SK-N-SH (cell line): ENCODE results near the gene D2HGDH. TPM values are rescaled to one million over a fixed set of nuclear protein-coding genes. Genes with fewer than 3 reads are reported as not detected.

Experiments
- CTCF ChIA-PET: fragments of 300-600, 350-600 bp; formaldehyde crosslinking; extraction: SDS; loops from one replicate; lab custom pipeline; 2021; lab: Yijun Ruan, JAX
- POLR2A ChIA-PET: fragments of 350-600 bp; sonication (Branson Sonifier 250); formaldehyde crosslinking; extraction: SDS; loops from one replicate; lab custom pipeline; 2020; ENCODE audit warnings: antibody characterized with exemption, inconsistent platforms; lab: Yijun Ruan, JAX
- DNase-seq: peaks from one replicate; pipeline ENCODE4 v3.0.0; 2012
- H2AFZ ChIP-seq: fragments of 200-600 bp; sonication (generic); 2 replicates; pipeline ENCODE4 v1.8.1; 2016; ENCODE audit warnings: antibody characterized with exemption, mild to moderate bottlenecking, low read depth
- H3F3A ChIP-seq: fragments of 200-600 bp; sonication (generic); replicated peaks from 2 replicates; pipeline ENCODE3; 2016; ENCODE audit warnings: antibody characterized with exemption, mild to moderate bottlenecking; ENCODE audit not compliant: insufficient read depth
- H3K27ac ChIP-seq, 2 experiments: fragments of 200-500 bp in 1 of 2; fragments of 200-600 bp in 1 of 2; sonication (Bioruptor generic) in 1 of 2; sonication (generic), shearing (Covaris generic) in 1 of 2; 2 replicates each; pipeline versions ENCODE4 v1.5.1 to v1.6.1; 2014 to 2016; ENCODE audit warnings: low read depth in 2 of 2, inconsistent platforms in 1 of 2, low read length in 1 of 2, mild to moderate bottlenecking in 1 of 2, mixed read lengths in 1 of 2
- H3K27me3 ChIP-seq: fragments of 200-600 bp; sonication (generic), shearing (Covaris generic); 2 replicates; pipeline ENCODE4 v1.6.1; 2016; ENCODE audit warnings: mixed run types; ENCODE audit not compliant: insufficient read depth
- H3K36me3 ChIP-seq, 2 experiments: fragments of 200-500 bp in 1 of 2; fragments of 200-600 bp in 1 of 2; sonication (Bioruptor generic) in 1 of 2; sonication (generic) in 1 of 2; replicated peaks in 1 of 2; 2 replicates each; pipeline versions ENCODE3 to v1.5.1; 2014 to 2016; ENCODE audit warnings: low read length in 1 of 2, mild to moderate bottlenecking in 1 of 2; ENCODE audit not compliant: insufficient read depth in 2 of 2, control insufficient read depth in 1 of 2
- H3K4me1 ChIP-seq, 2 experiments: fragments of 200-500 bp in 1 of 2; fragments of 200-600 bp in 1 of 2; sonication (Bioruptor generic) in 1 of 2; sonication (generic), shearing (Covaris generic) in 1 of 2; 2 replicates each; pipeline versions ENCODE4 v1.5.1 to v1.6.1; 2014 to 2016; ENCODE audit warnings: low read depth in 1 of 2, low read length in 1 of 2, mixed run types in 1 of 2; ENCODE audit not compliant: insufficient read depth in 2 of 2, control insufficient read depth in 1 of 2
- H3K4me2 ChIP-seq: fragments of 200-600 bp; sonication (generic), shearing (Covaris generic); 2 replicates; pipeline ENCODE4 v1.6.1; 2017; ENCODE audit warnings: mixed run types
- H3K4me3 ChIP-seq, 2 experiments: fragments of 200-500 bp in 1 of 2; fragments of 200-600 bp in 1 of 2; sonication (Bioruptor generic) in 1 of 2; sonication (generic), shearing (Covaris generic) in 1 of 2; 2 replicates each; pipeline versions ENCODE4 v1.5.1 to v1.8.1; 2014 to 2016; ENCODE audit warnings: low read depth in 2 of 2, inconsistent platforms in 1 of 2, low read length in 1 of 2, mild to moderate bottlenecking in 1 of 2, mixed read lengths in 1 of 2, moderate library complexity in 1 of 2
- H3K79me2 ChIP-seq: fragments of 200-600 bp; sonication (generic); 2 replicates; pipeline ENCODE4 v1.8.1; 2017; ENCODE audit warnings: mild to moderate bottlenecking; ENCODE audit not compliant: insufficient read depth
- H3K9ac ChIP-seq: fragments of 200-600 bp; sonication (generic); 2 replicates; pipeline ENCODE4 v1.6.1; 2017; ENCODE audit warnings: mixed run types
- H3K9me2 ChIP-seq: fragments of 200-600 bp; sonication (generic); 2 replicates; pipeline ENCODE4 v1.6.1; 2017; ENCODE audit warnings: mixed run types
- H3K9me3 ChIP-seq: fragments of 200-600 bp; sonication (generic); 2 replicates; pipeline ENCODE4 v1.6.1; 2017; ENCODE audit warnings: mixed run types, mild to moderate bottlenecking, moderate library complexity
- H4K20me1 ChIP-seq: fragments of 200-600 bp; sonication (generic); 2 replicates; pipeline ENCODE4 v1.6.1; 2017; ENCODE audit warnings: mild to moderate bottlenecking, mixed run types; ENCODE audit not compliant: insufficient read depth
- CTCF ChIP-seq: fragments of 200-600 bp; sonication (generic); IDR thresholded peaks from 2 replicates; pipeline ENCODE4 v1.6.1; 2017; ENCODE audit warnings: antibody characterized with exemption, mild to moderate bottlenecking, moderate library complexity
- EZH2phosphoT487 ChIP-seq: fragments of 200-600 bp; sonication (generic); IDR thresholded peaks from 2 replicates; pipeline ENCODE4 v1.6.1; 2017; ENCODE audit warnings: low read depth, mixed run types, mild to moderate bottlenecking, antibody characterized with exemption, moderate library complexity, borderline replicate concordance
- FOXJ3 ChIP-seq: sonication (generic); formaldehyde crosslinking; IDR thresholded peaks from 2 replicates; pipeline ENCODE4 v1.5.1; 2020; ENCODE audit warnings: mild to moderate bottlenecking, missing genetic modification reagents
- FOXM1 ChIP-seq: IDR thresholded peaks from 2 replicates; pipeline ENCODE4 v1.4.0; 2012; ENCODE audit warnings: low read depth, mild to moderate bottlenecking
- IRF3 ChIP-seq: fragments of 150-350 bp; IDR thresholded peaks from 2 replicates; pipeline ENCODE4 v1.6.1; 2016; ENCODE audit warnings: mild to moderate bottlenecking, low read depth, low read length
- NRF1 ChIP-seq: IDR thresholded peaks from 2 replicates; pipeline ENCODE4 v1.6.1; 2012; ENCODE audit warnings: low read depth, mild to moderate bottlenecking, low read length
- RAD21 ChIP-seq: IDR thresholded peaks from 2 replicates; pipeline ENCODE4 v1.6.1; 2012; ENCODE audit warnings: mild to moderate bottlenecking, low read length
- REST ChIP-seq: IDR thresholded peaks from 2 replicates; pipeline ENCODE4 v1.6.1; 2012; ENCODE audit warnings: mild to moderate bottlenecking, low read depth, low read length, moderate library complexity
- RFX5 ChIP-seq: IDR thresholded peaks from 2 replicates; pipeline ENCODE4 v1.6.1; 2012; ENCODE audit warnings: mild to moderate bottlenecking, improper control_type of control experiment, low read length
- SIN3A ChIP-seq: IDR thresholded peaks from 2 replicates; pipeline ENCODE4 v1.6.1; 2012; ENCODE audit warnings: low read depth, mild to moderate bottlenecking, low read length, moderate library complexity, borderline replicate concordance
- TAF1 ChIP-seq: IDR thresholded peaks from 2 replicates; pipeline ENCODE4 v1.6.1; 2012; ENCODE audit warnings: low read depth, mild to moderate bottlenecking, low read length, moderate library complexity, borderline replicate concordance
- USF1 ChIP-seq: IDR thresholded peaks from 2 replicates; pipeline ENCODE4 v1.4.0; 2012; ENCODE audit warnings: low read depth, borderline replicate concordance
- WGBS: methylation state at CpG from one replicate; pipeline ENCODE4 v1.1.6; 2017; ENCODE audit warnings: low lambda C conversion rate; 5-methylcytosine and 5-hydroxymethylcytosine counted together
- polyA plus RNA-seq, 3 experiments: library from polyadenylated mRNA; depleted of rRNA; stranded (reverse); fragments of >200 nt; gene quantifications; 2 replicates each; pipeline ENCODE4 v1.2.3, GENCODE V29; 2012

D2HGDH gene
- polyA plus RNA-seq, 1 of the 3 experiments (the other 2 are of a cell fraction) = 36.3 TPM

- no peak for TF ChIP-seq IRF3
- TF ChIP-seq RFX5 = no peak
- TF ChIP-seq FOXJ3 (CRISPR knock-in tag) = no peak
- TF ChIP-seq SIN3A = no peak
- no peak for TF ChIP-seq TAF1
- TF ChIP-seq, all 33 proteins: peak for 0
Observed at GRCh38 chr2:241770185-241770935, 35.9 kb downstream of the D2HGDH start (continued).

GRCh38 chr2:241770936-241771285 lies 36.5 kb downstream of the D2HGDH start:
- Histone ChIP-seq H3K9ac (no peak overlapping the region), H3K36me3 (no peaks in the 10 kb centered on the region), H3K79me2 (no peaks in the 10 kb centered on the region), H3K4me2 (no peak overlapping the region), H3K4me1 (peaks cover 20 to 23% of the 10 kb centered on the region in 2 experiments; a peak in 2 of 4 replicates), H3K4me3 (no peak overlapping the region), H4K20me1 (no peaks in the 10 kb centered on the region), H3K9me3 (no peaks in the 10 kb centered on the region), H3K27ac (no peak overlapping the region), H3K9me2 (no peaks in the 10 kb centered on the region), H3K27me3 (no peaks in the 10 kb centered on the region), H2AFZ (no peak overlapping the region), H3F3A (no peaks in the 10 kb centered on the region)
- ChIA-PET CTCF (interaction anchor here (1.1 to 1.9 kb wide), 3 partner anchors 10 to 107 kb away, joined by 3 to 6 read pairs (median 5); no protein-coding TSS in a partner anchor), POLR2A (no interaction called here)
- WGBS = 89% methylated on average over 10 of the region's 12 CpGs
- TF ChIP-seq RAD21 = no peak
- no peak for TF ChIP-seq FOXM1
- no peak for TF ChIP-seq NRF1
- no peak for TF ChIP-seq CTCF
- TF ChIP-seq REST = no peak
- no peak for TF ChIP-seq USF1
- no peak for TF ChIP-seq EZH2phosphoT487
- DNase-seq = no peak
